GM12865 (cell line): Measurements from ENCODE around the gene NFE2L1.
"Not testable (repeated sequence)": the region's sequence is repeated elsewhere in the genome, so short reads cannot be mapped to it uniquely, and the experiment has no call there.

Source experiments
- DNase-seq: peaks from one replicate; pipeline ENCODE4 v3.0.0; 2010; ENCODE audit warnings: low read depth
- H3K4me3 ChIP-seq: 2 replicates; pipeline ENCODE4 v1.5.1; 2011; ENCODE audit warnings: mild to moderate bottlenecking, low read depth, low read length, control low read depth
- TF ChIP-seq, protein P1 (sequence below): IDR thresholded peaks from 2 replicates; pipeline ENCODE4 v1.5.1; 2011; ENCODE audit warnings: low read length, control low read depth, low read depth, inconsistent platforms; ENCODE audit not compliant: insufficient read depth; ENCODE audit errors: missing control alignments

The NFE2L1 gene, protein sequence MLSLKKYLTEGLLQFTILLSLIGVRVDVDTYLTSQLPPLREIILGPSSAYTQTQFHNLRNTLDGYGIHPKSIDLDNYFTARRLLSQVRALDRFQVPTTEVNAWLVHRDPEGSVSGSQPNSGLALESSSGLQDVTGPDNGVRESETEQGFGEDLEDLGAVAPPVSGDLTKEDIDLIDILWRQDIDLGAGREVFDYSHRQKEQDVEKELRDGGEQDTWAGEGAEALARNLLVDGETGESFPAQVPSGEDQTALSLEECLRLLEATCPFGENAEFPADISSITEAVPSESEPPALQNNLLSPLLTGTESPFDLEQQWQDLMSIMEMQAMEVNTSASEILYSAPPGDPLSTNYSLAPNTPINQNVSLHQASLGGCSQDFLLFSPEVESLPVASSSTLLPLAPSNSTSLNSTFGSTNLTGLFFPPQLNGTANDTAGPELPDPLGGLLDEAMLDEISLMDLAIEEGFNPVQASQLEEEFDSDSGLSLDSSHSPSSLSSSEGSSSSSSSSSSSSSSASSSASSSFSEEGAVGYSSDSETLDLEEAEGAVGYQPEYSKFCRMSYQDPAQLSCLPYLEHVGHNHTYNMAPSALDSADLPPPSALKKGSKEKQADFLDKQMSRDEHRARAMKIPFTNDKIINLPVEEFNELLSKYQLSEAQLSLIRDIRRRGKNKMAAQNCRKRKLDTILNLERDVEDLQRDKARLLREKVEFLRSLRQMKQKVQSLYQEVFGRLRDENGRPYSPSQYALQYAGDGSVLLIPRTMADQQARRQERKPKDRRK

DNA sequence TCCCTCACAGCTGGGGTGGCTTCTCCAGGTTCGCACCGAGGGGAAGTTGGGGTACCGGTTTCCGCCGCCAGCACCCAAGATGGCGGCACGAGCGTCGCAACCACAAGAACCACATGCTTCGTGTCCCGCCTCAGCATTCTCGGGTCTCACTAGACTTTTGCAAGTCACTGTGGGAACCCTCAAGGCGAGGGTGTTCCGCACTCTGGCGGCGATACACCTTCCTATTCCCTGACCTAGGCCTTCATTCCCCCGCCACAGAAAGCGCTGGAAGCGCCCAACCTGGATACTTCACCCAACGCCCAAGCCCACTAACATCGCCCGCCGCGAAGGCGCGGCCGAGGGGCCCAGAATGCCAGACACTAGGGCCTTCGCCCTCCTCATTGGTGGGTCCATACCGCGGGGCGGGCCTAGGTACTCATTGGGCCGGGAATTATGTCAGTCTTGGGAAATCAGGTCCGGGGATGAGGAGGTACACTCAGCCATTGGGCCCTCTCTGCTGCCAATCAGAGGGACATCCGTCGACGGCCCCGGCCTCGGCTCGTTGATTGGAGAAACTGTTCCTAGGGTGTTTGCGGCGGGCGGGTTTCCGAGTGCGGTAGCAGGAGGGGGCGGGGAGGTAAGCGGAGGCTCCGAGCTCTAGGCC is at the start of gene NFE2L1:
NFE2L1 (plus strand) TSS at position 619 of the 643 bp plus-strand sequence. CDS start 2,760 bp downstream, outside the sequence.
- peak within 1 kb of the TSS; percentile 87 for H3K4me3 ChIP-seq
- TF ChIP-seq, protein P1, sequence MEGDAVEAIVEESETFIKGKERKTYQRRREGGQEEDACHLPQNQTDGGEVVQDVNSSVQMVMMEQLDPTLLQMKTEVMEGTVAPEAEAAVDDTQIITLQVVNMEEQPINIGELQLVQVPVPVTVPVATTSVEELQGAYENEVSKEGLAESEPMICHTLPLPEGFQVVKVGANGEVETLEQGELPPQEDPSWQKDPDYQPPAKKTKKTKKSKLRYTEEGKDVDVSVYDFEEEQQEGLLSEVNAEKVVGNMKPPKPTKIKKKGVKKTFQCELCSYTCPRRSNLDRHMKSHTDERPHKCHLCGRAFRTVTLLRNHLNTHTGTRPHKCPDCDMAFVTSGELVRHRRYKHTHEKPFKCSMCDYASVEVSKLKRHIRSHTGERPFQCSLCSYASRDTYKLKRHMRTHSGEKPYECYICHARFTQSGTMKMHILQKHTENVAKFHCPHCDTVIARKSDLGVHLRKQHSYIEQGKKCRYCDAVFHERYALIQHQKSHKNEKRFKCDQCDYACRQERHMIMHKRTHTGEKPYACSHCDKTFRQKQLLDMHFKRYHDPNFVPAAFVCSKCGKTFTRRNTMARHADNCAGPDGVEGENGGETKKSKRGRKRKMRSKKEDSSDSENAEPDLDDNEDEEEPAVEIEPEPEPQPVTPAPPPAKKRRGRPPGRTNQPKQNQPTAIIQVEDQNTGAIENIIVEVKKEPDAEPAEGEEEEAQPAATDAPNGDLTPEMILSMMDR, result no peak
- DNase-seq, result peak; percentile 100

DNA sequence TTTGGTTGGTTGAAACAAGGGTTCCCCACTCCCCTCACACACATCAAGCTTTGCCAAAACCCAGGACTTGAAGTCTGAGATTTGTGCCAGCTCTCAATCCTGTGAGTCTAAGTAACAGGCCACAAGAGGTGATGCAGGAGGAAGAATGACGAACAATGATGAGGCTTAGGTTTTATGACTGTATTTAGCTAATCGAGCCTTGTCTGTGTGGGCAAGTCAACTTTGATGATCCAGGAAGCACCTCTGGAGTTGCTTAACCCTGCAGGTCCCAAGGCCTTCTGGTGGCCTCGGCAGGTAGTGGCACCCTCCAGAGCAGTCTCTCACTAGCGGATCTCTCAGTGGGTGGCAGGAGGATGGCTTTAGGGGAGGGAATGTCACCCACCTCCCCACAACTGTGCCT is 48.6 kb upstream of the NFE2L1 start:
- TF ChIP-seq, protein P1, result no peak
- H3K4me3 ChIP-seq, result no peak overlapping the region
- DNase-seq, result no peak

DNA sequence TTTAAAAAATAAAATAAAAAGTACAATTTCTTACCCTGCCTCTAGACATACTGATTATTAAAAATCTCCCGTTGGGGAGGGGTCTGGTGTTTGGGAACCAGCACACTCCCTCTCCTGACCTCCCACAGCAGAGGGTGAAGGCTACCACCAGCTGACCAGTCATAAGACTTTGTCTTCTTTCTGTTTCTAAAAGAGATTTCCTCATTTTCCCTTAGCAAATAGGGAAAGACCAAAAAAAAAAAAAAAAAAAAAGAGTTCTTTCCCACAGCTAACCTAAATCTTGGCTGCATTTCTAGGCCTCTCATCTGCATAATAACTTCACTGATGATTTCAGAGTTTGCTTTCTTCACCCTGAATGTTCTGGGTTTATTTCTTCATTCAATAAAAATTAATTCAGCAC is 47.0 kb upstream of the NFE2L1 start:
- TF ChIP-seq, protein P1, result no peak
- DNase-seq, result no peak
- H3K4me3 ChIP-seq, result no peak overlapping the region

DNA sequence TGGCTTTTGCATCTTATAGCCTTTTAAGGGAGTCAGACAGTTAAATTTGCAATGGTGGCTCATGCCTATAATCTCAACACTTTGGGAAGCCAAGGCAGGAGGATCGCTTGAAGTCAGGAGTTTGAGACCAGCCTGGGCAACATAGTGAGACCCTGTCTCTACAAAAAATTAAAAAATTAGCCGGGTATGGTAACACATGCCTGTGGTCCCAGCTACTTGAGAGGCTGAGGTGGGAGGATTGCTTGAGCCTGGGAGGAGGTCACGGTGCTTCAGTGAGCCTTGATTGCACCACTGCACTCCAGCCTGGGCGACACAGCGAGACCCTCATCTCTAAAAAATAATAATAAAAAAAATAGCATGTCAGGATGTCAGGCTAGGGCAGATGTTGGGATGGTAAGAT is 46.5 kb upstream of the NFE2L1 start:
- DNase-seq, H3K4me3 ChIP-seq: not testable (repeated sequence)

DNA sequence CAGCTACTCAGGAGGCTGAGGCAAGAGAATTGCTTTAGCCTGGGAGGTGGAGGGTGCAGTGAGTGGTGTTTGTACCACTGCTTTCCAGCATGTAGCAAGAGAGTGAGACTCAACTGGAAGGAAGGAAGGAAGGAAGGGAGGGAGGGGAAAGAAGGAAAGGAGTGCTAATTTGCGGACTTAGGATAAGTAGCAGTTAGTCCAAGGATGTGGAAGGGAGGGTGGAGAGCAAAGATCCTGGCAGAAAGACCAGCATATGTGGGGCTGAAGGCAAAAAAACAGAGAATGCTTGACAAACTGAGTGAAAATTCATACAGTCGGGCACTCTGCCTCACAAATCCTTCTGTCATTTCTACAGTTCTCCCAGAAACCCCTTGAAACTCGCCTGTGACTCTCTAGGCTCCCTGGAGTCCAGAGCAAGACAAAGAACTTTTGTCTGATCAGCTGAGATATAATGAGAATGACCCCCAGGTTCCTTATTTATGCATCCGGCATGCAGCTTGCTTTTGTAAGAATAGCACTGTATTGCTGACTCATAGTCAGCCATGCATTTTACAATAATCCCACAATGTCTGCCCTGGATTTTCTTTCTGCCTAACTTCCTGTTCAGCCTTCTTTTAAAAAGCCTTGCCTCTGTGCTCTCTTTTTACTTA is 45.8 kb upstream of the NFE2L1 start:
- TF ChIP-seq, protein P1, result no peak
- peak; percentile 74 for DNase-seq
- no peak overlapping the region for H3K4me3 ChIP-seq

DNA sequence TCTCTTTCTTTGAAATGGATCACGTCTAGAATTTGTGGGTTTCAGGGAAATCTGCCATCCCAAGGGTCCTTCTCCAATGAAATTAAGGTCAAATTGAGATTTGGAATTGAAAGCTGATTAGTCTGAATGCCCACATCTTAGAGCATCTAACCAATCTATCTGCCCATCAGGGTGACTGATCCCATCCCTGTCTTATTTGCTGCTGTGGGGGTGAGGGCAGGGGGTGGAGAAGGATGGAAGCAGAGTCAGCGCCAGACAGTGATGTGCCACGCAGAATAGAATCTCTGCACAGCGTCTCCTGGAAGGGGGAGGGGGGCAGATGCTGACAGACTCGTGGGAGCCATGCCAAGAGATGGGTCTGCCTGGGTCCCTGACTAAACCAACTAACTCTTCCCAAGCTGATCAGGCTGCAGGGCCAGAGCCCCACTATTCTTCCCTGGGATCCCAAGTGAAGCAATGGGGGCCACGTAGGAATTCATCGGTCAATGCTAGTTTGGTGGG is 45.2 kb upstream of the NFE2L1 start:
- no peak overlapping the region for H3K4me3 ChIP-seq
- DNase-seq, result no peak
- TF ChIP-seq, protein P1, result no peak
